NB4 (cell line): ENCODE results near the gene ZNF697.

Source experiments
- CTCF ChIP-seq: IDR thresholded peaks from one replicate; pipeline ENCODE4 v1.5.1; 2012; ENCODE audit warnings: low read depth, low read length
- MYC ChIP-seq: IDR thresholded peaks from 2 replicates; pipeline ENCODE4 v1.6.1; 2011; ENCODE audit warnings: low read depth, low read length

- TF ChIP-seq CTCF = no peak
- TF ChIP-seq MYC = no peak
Observed at GRCh38 chr1:119622311-119623192, 25.5 kb downstream of the ZNF697 start.
